ENCODE results near the gene ZNF284. TPM values are rescaled to one million over a fixed set of nuclear protein-coding genes. Genes with fewer than 3 reads are reported as not detected.
A peak's percentile ranks its signal among the peaks of the same experiment; 100 is the strongest.

Gene ZNF284
- total RNA-seq, 1 donor from 2014 or later, result 3.2 TPM

GRCh38 chr19:44061038-44061437, 10.9 kb upstream of the ZNF284 start:
- Mint-ChIP-seq H3K27ac (ENCODE audit: unreplicated experiment) (no peak overlapping the region), H3K27me3 (ENCODE audit: low read depth) (no peaks in the 10 kb centered on the region), H3K36me3 (ENCODE audit: low read depth) (peaks cover 60% of the 10 kb centered on the region), H3K4me3 (ENCODE audit: unreplicated experiment) (no peak overlapping the region), H3K9me3 (ENCODE audit: low read depth) (peaks cover 12% of the 10 kb centered on the region), H3K4me1 (ENCODE audit: low read depth) (no peaks in the 10 kb centered on the region)
- no peak for DNase-seq (ENCODE audit: low spot score)
- no peak for TF ChIP-seq CTCF (IDR thresholded peaks at IDR 0.05)

- Mint-ChIP-seq H3K4me3 (ENCODE audit: unreplicated experiment) (no peak overlapping the region), H3K27ac (ENCODE audit: unreplicated experiment) (no peak overlapping the region), H3K36me3 (ENCODE audit: low read depth) (peaks cover 53% of the 10 kb centered on the region), H3K9me3 (ENCODE audit: low read depth) (peaks cover 51% of the 10 kb centered on the region), H3K4me1 (ENCODE audit: low read depth) (peaks cover 5% of the 10 kb centered on the region), H3K27me3 (ENCODE audit: low read depth) (no peaks in the 10 kb centered on the region)
- TF ChIP-seq CTCF (IDR thresholded peaks at IDR 0.05), result no peak
- DNase-seq (ENCODE audit: low spot score), result no peak
Measured at GRCh38 chr19:44066305-44066704, 5.7 kb upstream of the ZNF284 start.

- H3K9me3 Mint-ChIP-seq (ENCODE audit: low read depth), result peaks cover 51% of the 10 kb centered on the region
- no peaks in the 10 kb centered on the region for H3K27me3 Mint-ChIP-seq (ENCODE audit: low read depth)
- TF ChIP-seq CTCF (IDR thresholded peaks at IDR 0.05), result no peak
- DNase-seq (ENCODE audit: low spot score), result no peak
- H3K4me1 Mint-ChIP-seq (ENCODE audit: low read depth), result peaks cover 23% of the 10 kb centered on the region
- no peak overlapping the region for H3K27ac Mint-ChIP-seq (ENCODE audit: unreplicated experiment)
- peaks cover 40% of the 10 kb centered on the region for H3K36me3 Mint-ChIP-seq (ENCODE audit: low read depth)
- H3K4me3 Mint-ChIP-seq (ENCODE audit: unreplicated experiment), result no peak overlapping the region
Measured at GRCh38 chr19:44069415-44069814, 2.5 kb upstream of the ZNF284 start.

GRCh38 chr19:44072543-44073401, 813 bp downstream of the ZNF284 start:
- no peak for DNase-seq (ENCODE audit: low spot score)
- Mint-ChIP-seq H3K27me3 (ENCODE audit: low read depth) (no peaks in the 10 kb centered on the region), H3K4me3 (ENCODE audit: unreplicated experiment) (peak overlapping the region; percentile 93), H3K4me1 (ENCODE audit: low read depth) (peaks cover 23% of the 10 kb centered on the region), H3K36me3 (ENCODE audit: low read depth) (peaks cover 17% of the 10 kb centered on the region), H3K27ac (ENCODE audit: unreplicated experiment) (peak overlapping the region; percentile 86), H3K9me3 (ENCODE audit: low read depth) (peaks cover 29% of the 10 kb centered on the region)
- peak; percentile 22 for TF ChIP-seq CTCF (IDR thresholded peaks at IDR 0.05)

- no peak for TF ChIP-seq CTCF (IDR thresholded peaks at IDR 0.05)
- H3K4me3 Mint-ChIP-seq (ENCODE audit: unreplicated experiment), result no peak overlapping the region
- H3K36me3 Mint-ChIP-seq (ENCODE audit: low read depth), result peaks cover 15% of the 10 kb centered on the region
- H3K27me3 Mint-ChIP-seq (ENCODE audit: low read depth), result no peaks in the 10 kb centered on the region
- DNase-seq (ENCODE audit: low spot score), result no peak
- H3K9me3 Mint-ChIP-seq (ENCODE audit: low read depth), result peaks cover 4% of the 10 kb centered on the region
- peaks cover 18% of the 10 kb centered on the region for H3K4me1 Mint-ChIP-seq (ENCODE audit: low read depth)
- H3K27ac Mint-ChIP-seq (ENCODE audit: unreplicated experiment), result no peak overlapping the region
Measured at GRCh38 chr19:44076325-44076724, 4.4 kb downstream of the ZNF284 start.
